Right ventricle myocardium superior (tissue), 1 donor: ENCODE results near the gene PEX1. TPM values are rescaled to one million over a fixed set of nuclear protein-coding genes. Genes with fewer than 3 reads are reported as not detected.
"Not testable (repeated sequence)": the region's sequence is repeated elsewhere in the genome, so short reads cannot be mapped to it uniquely, and the experiment has no call there.

Experiments
- ATAC-seq: fragments of 200-7000 bp; cut with Tn5 transposase; one replicate; pipeline ENCODE4 v1.9.1; 2020; ENCODE audit warnings: mild to moderate bottlenecking; ENCODE audit not compliant: poor library complexity
- DNase-seq: peaks from one replicate; pipeline ENCODE4 v3.0.0-alpha.2; 2020
- intact Hi-C: fragments of 100-400 bp; cut with DNase I; formaldehyde crosslinking; loops from one replicate; pipeline ENCODE4 v1.11.2; 2022
- long read RNA-seq: library from polyadenylated mRNA; unstranded; transcript quantifications from one replicate; pipeline ENCODE4 v2.0.0, GENCODE V29; 2021
- total RNA-seq: library from RNA; stranded (reverse); fragmentation: NEBNext Ultra II Directional; extraction: Animal tissue kit (Norgen Biotek cat#: 25700); gene quantifications from one replicate; pipeline ENCODE4 v1.2.1, GENCODE V29; 2021
- donor health status: DM: no; HTN: yes; CAD: no; lungs with severe emphysema.

The PEX1 gene
- total RNA-seq: 11.6 TPM
- long read RNA-seq, full-length matches to known transcripts: 28 of 34 reads
- long read RNA-seq, partial matches to known transcripts: 4 of 34 reads
- long read RNA-seq, other reads (novel, unspliced or antisense): 2 of 34 reads

- DNase-seq: peak; percentile 97
- intact Hi-C loops: no loop called here
- peak; percentile 99 for ATAC-seq
Measured at GRCh38 chr7:92528188-92528957, at the start of gene PEX1, which contains the start of gene RBM48. Gene PEX1, minus strand, starts transcription at chr7:92528520. Its CDS starts 85 bp downstream, at chr7:92528435. Gene RBM48, plus strand, starts transcription at chr7:92528795. Its CDS starts 19 bp downstream, at chr7:92528814.

- ATAC-seq (no peak), DNase-seq (no peak)
- intact Hi-C loops: no loop called here
Measured at GRCh38 chr7:92576296-92576695, 48.0 kb upstream of the PEX1 start.

- intact Hi-C loops: no loop called here
- DNase-seq (no peak), ATAC-seq (no peak)
Measured at GRCh38 chr7:92569137-92569536, 40.8 kb upstream of the PEX1 start.

GRCh38 chr7:92567460-92567859 lies 39.1 kb upstream of the PEX1 start:
- intact Hi-C loops: no loop called here
- no peak for ATAC-seq
- DNase-seq: no peak

GRCh38 chr7:92563345-92563744 lies 35.0 kb upstream of the PEX1 start:
- no peak for DNase-seq
- intact Hi-C loops: no loop called here
- ATAC-seq: no peak

GRCh38 chr7:92560602-92561001 lies 32.3 kb upstream of the PEX1 start:
- no peak for ATAC-seq
- no peak for DNase-seq
- intact Hi-C loops: no loop called here

GRCh38 chr7:92557808-92558362 lies 29.6 kb upstream of the PEX1 start:
- intact Hi-C loops: no loop called here
- no peak for DNase-seq
- ATAC-seq: no peak

GRCh38 chr7:92557249-92557648 lies 28.9 kb upstream of the PEX1 start:
- intact Hi-C loops: no loop called here
- DNase-seq (no peak), ATAC-seq (no peak)

GRCh38 chr7:92550194-92550593 lies 21.9 kb upstream of the PEX1 start:
- no peak for DNase-seq
- intact Hi-C loops: no loop called here
- ATAC-seq: peak; percentile 78

- peak; percentile 69 for DNase-seq
- ATAC-seq: peak; percentile 94
- intact Hi-C loops: no loop called here
Measured at GRCh38 chr7:92547579-92547978, 19.3 kb upstream of the PEX1 start.

DNA sequence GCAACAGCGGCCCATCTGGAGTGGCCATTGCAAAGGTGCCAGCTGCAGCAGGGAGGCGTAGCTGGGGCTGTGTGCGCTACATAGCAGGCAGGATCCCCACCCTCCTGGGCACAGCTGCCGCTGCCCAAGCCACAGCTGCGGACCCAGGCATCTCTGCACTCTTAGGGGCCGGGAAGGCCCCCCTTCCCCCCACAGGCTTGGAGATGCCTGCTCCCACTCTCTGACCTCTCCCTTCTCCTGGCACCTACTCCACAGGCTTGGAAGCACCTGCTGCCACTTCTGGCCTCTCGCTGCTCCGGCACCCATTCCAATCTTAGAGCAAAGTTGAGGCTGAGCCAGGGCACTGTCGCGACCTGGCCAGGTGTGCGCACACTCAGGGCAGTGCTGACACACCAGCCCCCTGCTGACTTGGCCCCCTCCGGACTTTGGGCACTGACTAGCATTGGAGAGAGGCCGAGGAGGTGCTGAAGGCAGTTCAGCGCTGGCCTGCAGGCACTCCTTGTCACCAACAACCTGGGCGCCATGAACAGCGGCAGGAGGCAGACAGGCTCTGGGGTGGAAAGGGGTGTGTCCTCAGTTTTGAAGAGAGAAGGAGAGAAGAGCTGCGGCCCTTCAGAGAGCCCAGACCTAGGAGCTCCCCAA lies 18.7 kb upstream of the PEX1 start:
- intact Hi-C loops: no loop called here
- DNase-seq (no peak), ATAC-seq (peak; percentile 45)

- not testable (repeated sequence) for ATAC-seq
Measured at GRCh38 chr7:92545116-92545515, 16.8 kb upstream of the PEX1 start.

DNA sequence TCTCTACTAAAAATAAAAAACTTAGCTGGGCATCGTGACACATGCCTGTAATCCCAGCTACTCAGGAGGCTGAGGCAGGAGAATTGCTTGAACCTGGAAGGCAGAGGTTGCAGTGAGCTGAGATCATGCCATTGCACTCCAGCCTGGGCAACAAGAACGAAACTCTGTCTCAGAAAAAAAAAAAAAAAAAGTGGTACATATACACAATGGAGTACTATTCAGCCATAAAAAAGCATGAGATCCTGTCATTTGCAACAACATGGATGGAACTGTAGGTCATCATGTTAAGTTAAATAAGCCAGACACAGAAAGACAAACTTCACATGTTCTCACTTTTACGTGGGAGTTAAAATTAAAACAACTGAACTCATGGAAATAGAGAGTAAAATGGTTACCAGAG lies 15.2 kb upstream of the PEX1 start:
- DNase-seq, intact Hi-C loops, ATAC-seq: not testable (repeated sequence)

More at GRCh38 chr7:92545116-92545515, 16.8 kb upstream of the PEX1 start:
- DNase-seq, intact Hi-C loops: not testable (repeated sequence)

- DNase-seq (no peak), ATAC-seq (no peak)
- intact Hi-C loops: no loop called here
Measured at GRCh38 chr7:92534572-92534971, 6.3 kb upstream of the PEX1 start.

- intact Hi-C loops: no loop called here
- ATAC-seq (no peak), DNase-seq (no peak)
Measured at GRCh38 chr7:92528958-92529264, 591 bp upstream of the PEX1 start.

DNA sequence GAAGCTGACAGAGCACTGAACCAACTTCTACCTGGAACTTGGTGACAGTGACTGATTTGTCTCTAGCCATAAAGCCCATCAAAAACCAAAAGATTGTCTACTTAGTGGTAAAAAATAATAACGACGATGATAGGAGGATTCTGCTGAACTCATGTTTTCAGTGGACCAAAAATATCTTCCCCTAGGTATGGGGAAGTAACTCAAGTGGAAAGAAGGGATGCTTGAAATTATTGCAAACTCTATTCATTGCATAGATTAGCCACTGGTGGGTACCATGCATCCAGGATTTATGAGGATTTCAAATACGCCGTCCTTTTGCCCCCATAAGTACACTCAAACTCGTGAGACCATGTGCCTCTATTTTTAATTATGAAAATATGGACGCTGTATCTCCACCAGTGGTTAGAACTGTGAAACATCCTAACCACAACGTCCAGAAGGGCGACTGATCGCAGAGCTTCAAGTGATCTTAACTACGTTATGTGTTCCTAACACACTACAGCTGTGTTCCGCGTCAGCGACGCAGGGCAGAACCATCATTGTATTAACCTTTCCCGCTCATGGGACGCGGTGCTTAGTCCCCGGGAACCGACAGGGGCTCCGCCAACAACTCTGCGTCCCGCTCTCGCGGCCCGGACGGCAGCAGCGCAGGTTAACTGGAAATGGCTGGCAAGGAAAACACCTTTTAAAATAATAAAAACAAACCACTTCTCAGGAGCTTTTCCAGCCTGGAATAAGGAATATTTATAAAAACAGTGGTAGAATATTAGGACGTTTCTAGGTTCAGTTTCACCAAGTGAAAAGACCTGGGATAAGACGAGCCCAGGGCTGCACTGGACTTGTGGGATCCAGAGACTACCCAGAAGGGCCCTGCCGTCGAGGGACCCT lies 776 bp downstream of the PEX1 start:
- intact Hi-C loops: no loop called here
- DNase-seq (peak; percentile 59), ATAC-seq (peak; percentile 63)

DNA sequence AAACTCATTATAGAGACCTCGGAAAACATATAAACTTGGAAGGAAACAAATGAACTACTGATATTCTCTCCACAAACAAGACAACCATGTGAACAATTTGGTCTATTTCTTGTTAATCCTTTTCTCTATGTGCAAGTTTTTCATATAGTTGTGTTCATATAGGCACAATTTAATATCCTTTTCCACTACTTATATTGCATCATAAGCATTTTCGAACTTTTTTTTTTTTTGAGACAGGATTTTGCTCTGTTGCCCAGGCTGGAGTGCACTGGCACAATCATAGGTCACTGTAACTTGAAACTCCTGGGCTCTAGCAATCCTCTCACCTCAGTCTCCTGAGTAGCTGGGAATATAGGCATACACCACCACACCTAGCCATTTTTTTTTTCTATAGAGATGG lies 5.2 kb downstream of the PEX1 start:
- DNase-seq (no peak), ATAC-seq (no peak)
- intact Hi-C loops: no loop called here

DNA sequence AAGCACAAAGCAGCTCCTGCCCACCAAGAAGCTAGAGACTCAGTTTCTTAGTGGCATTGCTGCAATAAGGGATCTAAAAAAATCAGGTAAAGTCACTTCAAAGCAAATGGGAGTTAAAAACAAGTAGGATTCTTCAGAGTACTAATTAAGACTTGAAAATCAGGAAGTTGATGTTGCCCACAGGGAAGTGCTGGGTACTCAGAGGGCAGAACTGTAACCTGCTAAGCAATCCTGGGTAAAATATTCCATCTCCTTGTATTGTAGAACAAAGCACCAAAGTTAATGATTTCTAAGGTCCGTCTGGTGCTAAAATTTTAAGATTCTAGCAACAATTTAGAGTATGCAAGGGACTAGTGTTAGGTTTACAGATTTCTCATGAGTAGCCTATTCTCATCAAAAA lies 8.3 kb downstream of the PEX1 start:
- ATAC-seq (no peak), DNase-seq (no peak)
- intact Hi-C loops: no loop called here

DNA sequence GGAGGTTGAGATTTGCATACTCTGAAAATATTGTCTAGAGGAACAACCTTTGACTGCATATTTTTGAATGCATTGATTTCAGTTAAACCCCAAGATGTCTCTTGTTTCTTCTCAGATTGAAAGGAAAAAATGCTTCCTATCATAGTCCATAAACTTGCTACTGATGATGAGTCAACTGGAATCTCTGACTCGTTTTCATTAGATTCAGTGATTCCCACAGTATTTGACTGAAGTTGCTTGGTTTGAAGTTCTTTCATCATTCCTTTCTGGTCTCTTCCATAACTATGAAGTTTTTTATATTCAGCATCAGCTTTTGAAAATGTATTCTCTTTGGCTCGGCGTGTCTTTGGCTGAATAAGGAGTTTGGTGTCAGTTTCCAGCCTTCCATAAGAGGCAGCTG lies 10.7 kb downstream of the PEX1 start:
- ATAC-seq (no peak), DNase-seq (no peak)
- intact Hi-C loops: no loop called here
